Coronary artery (tissue), 2 donors: ENCODE results near the gene COMMD3.
A peak's percentile ranks its signal among the peaks of the same experiment; 100 is the strongest.

Experiments
- DNase-seq: peaks from one replicate; pipeline ENCODE4 v3.0.0-alpha.2; 2017; ENCODE audit warnings: low spot score
- H3K27ac ChIP-seq, 2 donors: fragments of 200-600 bp; sonication (generic); one replicate each; pipeline ENCODE4 v1.5.1; 2016 to 2019
- H3K4me3 ChIP-seq: fragments of 200-600 bp; sonication (generic); 2 replicates; pipeline ENCODE4 v1.5.1; 2016; ENCODE audit warnings: mild to moderate bottlenecking, moderate library complexity
- TF ChIP-seq, protein P1 (sequence below): fragments of 200-600 bp; sonication (generic); IDR thresholded peaks from one replicate; pipeline ENCODE4 v1.5.1; 2019; ENCODE audit warnings: antibody characterized with exemption

COMMD3 gene

DNA sequence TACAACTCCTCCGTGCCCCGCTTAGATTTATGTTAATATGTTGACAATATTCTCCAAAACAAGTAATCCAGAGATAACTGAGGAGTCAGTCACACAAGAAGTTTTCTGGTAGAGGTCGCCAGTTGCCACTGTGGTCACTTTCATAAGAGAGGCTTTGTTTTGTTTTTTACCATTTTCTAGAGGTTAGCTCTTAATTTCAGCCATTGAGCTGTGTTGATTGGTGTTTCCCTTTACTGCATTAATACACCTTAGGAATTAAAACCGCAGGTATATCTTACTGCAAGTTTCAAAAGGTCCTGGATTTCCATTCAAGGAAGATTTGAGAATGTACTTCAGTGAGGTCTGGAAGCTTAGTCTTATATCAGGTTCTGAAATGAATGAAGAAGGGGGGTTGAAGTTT lies 8.2 kb downstream of the COMMD3 start:
- TF ChIP-seq, protein P1, sequence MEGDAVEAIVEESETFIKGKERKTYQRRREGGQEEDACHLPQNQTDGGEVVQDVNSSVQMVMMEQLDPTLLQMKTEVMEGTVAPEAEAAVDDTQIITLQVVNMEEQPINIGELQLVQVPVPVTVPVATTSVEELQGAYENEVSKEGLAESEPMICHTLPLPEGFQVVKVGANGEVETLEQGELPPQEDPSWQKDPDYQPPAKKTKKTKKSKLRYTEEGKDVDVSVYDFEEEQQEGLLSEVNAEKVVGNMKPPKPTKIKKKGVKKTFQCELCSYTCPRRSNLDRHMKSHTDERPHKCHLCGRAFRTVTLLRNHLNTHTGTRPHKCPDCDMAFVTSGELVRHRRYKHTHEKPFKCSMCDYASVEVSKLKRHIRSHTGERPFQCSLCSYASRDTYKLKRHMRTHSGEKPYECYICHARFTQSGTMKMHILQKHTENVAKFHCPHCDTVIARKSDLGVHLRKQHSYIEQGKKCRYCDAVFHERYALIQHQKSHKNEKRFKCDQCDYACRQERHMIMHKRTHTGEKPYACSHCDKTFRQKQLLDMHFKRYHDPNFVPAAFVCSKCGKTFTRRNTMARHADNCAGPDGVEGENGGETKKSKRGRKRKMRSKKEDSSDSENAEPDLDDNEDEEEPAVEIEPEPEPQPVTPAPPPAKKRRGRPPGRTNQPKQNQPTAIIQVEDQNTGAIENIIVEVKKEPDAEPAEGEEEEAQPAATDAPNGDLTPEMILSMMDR, result no peak
- no peak for DNase-seq
- Histone ChIP-seq H3K4me3 (peak overlapping the region; percentile 77), H3K27ac (no peak overlapping the region)

DNA sequence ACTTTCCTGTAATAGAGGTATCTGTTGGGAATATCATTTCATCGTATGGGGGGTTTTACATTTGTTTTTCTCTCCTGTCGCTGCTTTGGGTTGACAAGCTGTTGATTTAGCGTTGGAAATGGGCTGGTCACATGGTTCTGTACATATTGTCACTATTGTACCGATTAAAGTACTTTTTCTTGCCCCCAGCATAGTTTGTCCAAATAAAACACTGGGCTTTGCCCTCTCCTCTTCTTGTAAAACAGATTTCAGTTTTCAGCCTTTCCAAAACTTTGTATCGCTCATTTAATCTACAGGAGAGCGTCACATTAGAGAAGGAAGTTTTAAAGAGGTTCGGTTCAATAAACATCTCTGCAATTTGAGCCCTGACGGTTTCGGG lies 8.7 kb downstream of the COMMD3 start:
- TF ChIP-seq, protein P1, result no peak
- peak overlapping the region; percentile 77 for H3K4me3 ChIP-seq
- no peak for DNase-seq
- peak overlapping the region; percentile 22 to 87 for H3K27ac ChIP-seq

GRCh38 chr10:22325272-22326144 lies 9.3 kb downstream of the COMMD3 start:
- H3K27ac ChIP-seq, result peak overlapping the region; percentile 22 to 87
- peak; percentile 85 for DNase-seq
- TF ChIP-seq, protein P1, result no peak

DNA sequence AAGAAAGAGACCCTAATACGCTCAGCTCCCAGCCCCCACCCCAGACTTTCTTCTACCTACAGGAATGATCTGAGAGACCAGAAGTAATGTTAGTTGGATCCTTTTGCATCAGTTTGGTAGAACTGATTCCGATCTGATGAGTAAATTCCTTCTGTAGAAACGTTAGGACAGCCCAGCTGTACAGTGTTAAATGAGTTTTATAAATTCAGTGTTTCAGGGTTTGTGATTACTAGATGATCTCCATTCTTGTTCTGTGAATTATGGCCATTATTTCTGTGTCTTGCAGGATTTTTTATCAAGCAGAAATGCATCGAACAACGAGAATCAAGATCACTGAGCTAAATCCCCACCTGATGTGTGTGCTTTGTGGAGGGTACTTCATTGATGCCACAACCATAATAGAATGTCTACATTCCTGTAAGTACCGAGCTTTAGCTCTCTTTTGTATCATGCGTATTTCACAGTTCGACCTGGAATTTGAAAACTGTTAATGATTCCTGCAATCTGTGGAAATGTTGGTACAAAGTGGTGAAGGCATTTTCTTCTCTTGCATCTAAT lies 10.0 kb downstream of the COMMD3 start:
- Histone ChIP-seq H3K27ac (peak overlapping the region in 1 of 2 donors; percentile 87), H3K4me3 (peak overlapping the region; percentile 77)
- TF ChIP-seq, protein P1, result no peak
- DNase-seq, result no peak

More at GRCh38 chr10:22325272-22326144, 9.3 kb downstream of the COMMD3 start:
- H3K4me3 ChIP-seq, result peak overlapping the region; percentile 77

DNA sequence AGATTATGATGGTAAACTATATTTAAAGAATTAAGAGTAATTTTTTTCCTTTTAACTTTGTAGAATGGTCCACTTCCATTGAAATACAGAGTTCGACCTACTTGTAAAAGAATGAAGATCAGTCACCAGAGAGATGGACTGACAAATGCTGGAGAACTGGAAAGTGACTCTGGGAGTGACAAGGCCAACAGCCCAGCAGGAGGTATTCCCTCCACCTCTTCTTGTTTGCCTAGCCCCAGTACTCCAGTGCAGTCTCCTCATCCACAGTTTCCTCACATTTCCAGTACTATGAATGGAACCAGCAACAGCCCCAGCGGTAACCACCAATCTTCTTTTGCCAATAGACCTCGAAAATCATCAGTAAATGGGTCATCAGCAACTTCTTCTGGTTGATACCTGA lies 13.0 kb downstream of the COMMD3 start:
- Histone ChIP-seq H3K4me3 (no peak overlapping the region), H3K27ac (no peak overlapping the region)
- TF ChIP-seq, protein P1, result no peak
- DNase-seq, result no peak

DNA sequence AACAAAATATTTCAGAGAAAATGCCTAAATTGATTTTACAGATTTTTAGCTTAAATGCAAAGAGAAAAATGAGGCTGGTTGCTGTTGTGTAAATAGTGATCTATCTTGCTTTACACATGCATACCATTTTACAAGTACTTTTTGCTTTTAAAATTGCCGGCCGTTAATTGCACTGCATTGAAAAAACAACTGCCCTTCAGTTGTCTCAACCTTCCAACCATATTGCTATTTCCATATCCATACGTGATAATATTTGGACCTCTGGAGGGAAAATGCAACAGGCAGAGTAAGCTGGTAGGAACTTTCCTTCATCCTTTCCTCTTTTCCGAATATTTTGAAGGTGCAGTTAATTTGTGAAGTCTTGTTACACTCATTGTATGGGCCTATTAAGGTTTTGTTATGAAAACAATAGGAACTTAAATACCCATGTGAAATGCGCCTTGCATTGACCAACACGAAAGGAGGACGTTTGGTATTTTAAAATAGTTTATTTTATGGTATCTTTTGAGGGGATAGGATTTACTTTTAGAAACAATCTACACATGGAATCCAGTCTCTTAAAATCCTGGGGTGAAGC lies 16.0 kb downstream of the COMMD3 start:
- H3K4me3 ChIP-seq, result no peak overlapping the region
- DNase-seq, result no peak
- no peak overlapping the region for H3K27ac ChIP-seq
- TF ChIP-seq, protein P1, result no peak
